Glomerular visceral epithelial cell (primary cell): ENCODE results near the gene ATP6V1A.
A peak's percentile ranks its signal among the peaks of the same experiment; 100 is the strongest.
"Not testable (repeated sequence)": the region's sequence is repeated elsewhere in the genome, so short reads cannot be mapped to it uniquely, and the experiment has no call there.

Source experiments
- DNase-seq: peaks from one replicate; pipeline ENCODE4 v3.0.0-alpha.2; 2016; ENCODE audit errors: extremely low spot score

Gene ATP6V1A

GRCh38 chr3:113828600-113828999 lies 81.8 kb downstream of the ATP6V1A start:
- DNase-seq = no peak

- no peak for DNase-seq
These were observed 82.9 kb downstream of the ATP6V1A start for GRCh38 chr3:113829576-113830354.

- no peak for DNase-seq
These were observed 84.2 kb downstream of the ATP6V1A start for GRCh38 chr3:113831103-113831355.

- DNase-seq = no peak
These were observed 85.8 kb downstream of the ATP6V1A start for GRCh38 chr3:113832477-113833164.

GRCh38 chr3:113834983-113835382 lies 88.1 kb downstream of the ATP6V1A start:
- DNase-seq = no peak

GRCh38 chr3:113838631-113839209 lies 91.9 kb downstream of the ATP6V1A start, which contains the start of gene GRAMD1C:
Gene GRAMD1C (plus strand): TSS chr3:113838788. CDS start chr3:113838910, 122 bp downstream.
- DNase-seq = peak; percentile 90

- no peak for DNase-seq
These were observed 92.7 kb downstream of the ATP6V1A start for GRCh38 chr3:113839551-113839950.

- DNase-seq = peak; percentile 37
These were observed 97.9 kb downstream of the ATP6V1A start for GRCh38 chr3:113844622-113845222.

GRCh38 chr3:113847247-113847646 lies 100.4 kb downstream of the ATP6V1A start:
- no peak for DNase-seq

- no peak for DNase-seq
These were observed 101.0 kb downstream of the ATP6V1A start for GRCh38 chr3:113847664-113848461.

GRCh38 chr3:113849071-113849470 lies 102.2 kb downstream of the ATP6V1A start:
- not testable (repeated sequence) for DNase-seq

GRCh38 chr3:113849841-113850240 lies 103.0 kb downstream of the ATP6V1A start:
- not testable (repeated sequence) for DNase-seq

- not testable (repeated sequence) for DNase-seq
These were observed 103.6 kb downstream of the ATP6V1A start for GRCh38 chr3:113850391-113850790.

GRCh38 chr3:113852506-113852905 lies 105.7 kb downstream of the ATP6V1A start:
- DNase-seq = no peak
